Central memory CD8-positive, alpha-beta T cell (primary cell): ENCODE results near the gene SSTR4.

Experiments used
- ATAC-seq: fragments of 150-1000 bp; cut with Tn5 transposase; replicated peaks from 2 replicates; pipeline ENCODE4 v1.10.0; 2022; ENCODE audit warnings: mild to moderate bottlenecking, moderate FRiP score, moderate number of reproducible peaks; ENCODE audit not compliant: poor library complexity, severe bottlenecking; ENCODE audit errors: extremely low read depth
- DNase-seq, 2 donors: peaks; one replicate each; pipeline ENCODE4 v3.0.0; 2021; ENCODE audit warnings: low spot score in 2 of 2
- H3K27ac Mint-ChIP-seq: one replicate; pipeline ENCODE4 v1.8.0; 2022; ENCODE audit warnings: low read depth, mild to moderate bottlenecking, moderate library complexity, mixed read lengths
- H3K27me3 Mint-ChIP-seq: one replicate; pipeline ENCODE4 v1.8.0; 2022; ENCODE audit warnings: mixed read lengths
- H3K36me3 Mint-ChIP-seq: one replicate; pipeline ENCODE4 v1.8.0; 2022; ENCODE audit warnings: mild to moderate bottlenecking, moderate library complexity, mixed read lengths; ENCODE audit not compliant: insufficient read depth
- H3K4me1 Mint-ChIP-seq: one replicate; pipeline ENCODE4 v1.8.0; 2022; ENCODE audit warnings: mixed read lengths
- H3K4me3 Mint-ChIP-seq: one replicate; pipeline ENCODE4 v1.8.0; 2022; ENCODE audit warnings: mild to moderate bottlenecking, moderate library complexity, mixed read lengths
- H3K9me3 Mint-ChIP-seq: one replicate; pipeline ENCODE4 v1.8.0; 2022; ENCODE audit warnings: mixed read lengths

Gene SSTR4

GRCh38 chr20:23050076-23050838, 15.1 kb downstream of the SSTR4 start:
- peaks cover 4% of the 10 kb centered on the region for H3K4me1 Mint-ChIP-seq
- no peak overlapping the region for H3K27ac Mint-ChIP-seq
- DNase-seq (no peak), ATAC-seq (peak; percentile 19)
- H3K27me3 Mint-ChIP-seq, result peaks cover 60% of the 10 kb centered on the region
- H3K36me3 Mint-ChIP-seq, result peaks cover 2% of the 10 kb centered on the region
- no peaks in the 10 kb centered on the region for H3K9me3 Mint-ChIP-seq
- H3K4me3 Mint-ChIP-seq, result peak overlapping the region; percentile 18

DNA sequence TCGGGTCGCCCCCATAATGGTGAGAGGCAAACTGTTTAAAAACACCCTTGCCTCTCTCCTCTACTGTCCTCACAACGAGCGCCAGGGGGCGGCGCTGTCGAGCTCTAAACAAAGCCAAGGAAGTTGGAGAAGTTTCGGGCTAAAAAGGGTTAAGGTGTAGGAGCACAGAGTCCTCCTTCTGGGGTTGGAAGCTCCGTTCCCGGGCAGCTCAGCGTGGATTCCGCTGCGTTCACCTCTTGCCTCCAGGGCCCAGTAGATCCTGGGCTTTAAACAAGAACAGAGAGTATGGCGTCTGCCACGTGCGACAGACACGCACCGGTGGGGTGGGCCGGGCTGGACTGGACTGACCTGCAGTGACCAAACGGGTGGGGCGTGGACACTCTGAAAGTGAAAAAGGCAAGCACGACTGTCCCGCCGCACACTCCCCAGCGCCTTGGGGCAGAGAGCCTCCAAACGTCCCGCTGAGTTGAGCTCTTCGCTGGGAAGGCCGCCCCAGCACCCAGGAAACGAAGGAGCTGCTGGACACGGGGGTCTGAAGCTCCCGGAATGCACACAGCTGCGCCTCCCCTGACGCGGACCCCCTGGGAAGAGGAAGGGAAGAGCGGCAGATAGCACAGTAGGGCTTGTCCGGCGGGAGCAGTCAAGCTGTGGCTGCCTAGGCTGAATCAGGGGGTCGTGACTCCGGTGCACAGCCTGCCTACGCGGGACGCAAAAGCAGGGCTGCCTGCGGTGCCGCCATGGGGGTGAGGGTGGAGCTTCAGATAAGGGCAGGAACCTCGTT, 15.9 kb downstream of the SSTR4 start:
- Mint-ChIP-seq H3K4me3 (peak overlapping the region; percentile 18), H3K27me3 (peaks cover 55% of the 10 kb centered on the region), H3K4me1 (peaks cover 4% of the 10 kb centered on the region), H3K36me3 (peaks cover 2% of the 10 kb centered on the region), H3K9me3 (no peaks in the 10 kb centered on the region), H3K27ac (no peak overlapping the region)
- DNase-seq (no peak), ATAC-seq (no peak)

GRCh38 chr20:23052904-23053303, 17.8 kb downstream of the SSTR4 start:
- no peaks in the 10 kb centered on the region for H3K36me3 Mint-ChIP-seq
- H3K4me3 Mint-ChIP-seq, result no peak overlapping the region

GRCh38 chr20:23058240-23058639, 23.1 kb downstream of the SSTR4 start:
- H3K36me3 Mint-ChIP-seq, result no peaks in the 10 kb centered on the region
- no peak overlapping the region for H3K4me3 Mint-ChIP-seq
- H3K27ac Mint-ChIP-seq, result no peak overlapping the region
- H3K9me3 Mint-ChIP-seq, result no peaks in the 10 kb centered on the region
- ATAC-seq (no peak), DNase-seq (no peak)
- H3K4me1 Mint-ChIP-seq, result no peaks in the 10 kb centered on the region
- H3K27me3 Mint-ChIP-seq, result peaks cover 7% of the 10 kb centered on the region

More at GRCh38 chr20:23052904-23053303, 17.8 kb downstream of the SSTR4 start:
- Mint-ChIP-seq H3K27me3 (peaks cover 43% of the 10 kb centered on the region), H3K4me1 (peaks cover 4% of the 10 kb centered on the region), H3K27ac (no peak overlapping the region), H3K9me3 (no peaks in the 10 kb centered on the region)
- ATAC-seq (no peak), DNase-seq (no peak)

- no peak for ATAC-seq
- no peaks in the 10 kb centered on the region for H3K36me3 Mint-ChIP-seq
- H3K9me3 Mint-ChIP-seq, result no peaks in the 10 kb centered on the region
- no peak overlapping the region for H3K4me3 Mint-ChIP-seq
- DNase-seq, result no peak
- no peaks in the 10 kb centered on the region for H3K27me3 Mint-ChIP-seq
- no peaks in the 10 kb centered on the region for H3K4me1 Mint-ChIP-seq
- no peak overlapping the region for H3K27ac Mint-ChIP-seq
These were observed 23.9 kb downstream of the SSTR4 start for GRCh38 chr20:23059001-23059400.

- no peaks in the 10 kb centered on the region for H3K36me3 Mint-ChIP-seq
- ATAC-seq (no peak), DNase-seq (no peak)
- no peak overlapping the region for H3K4me3 Mint-ChIP-seq
- peaks cover 7% of the 10 kb centered on the region for H3K27me3 Mint-ChIP-seq
- H3K4me1 Mint-ChIP-seq, result no peaks in the 10 kb centered on the region
- no peaks in the 10 kb centered on the region for H3K9me3 Mint-ChIP-seq
- H3K27ac Mint-ChIP-seq, result no peak overlapping the region
These were observed 24.7 kb downstream of the SSTR4 start for GRCh38 chr20:23059846-23060245.

DNA sequence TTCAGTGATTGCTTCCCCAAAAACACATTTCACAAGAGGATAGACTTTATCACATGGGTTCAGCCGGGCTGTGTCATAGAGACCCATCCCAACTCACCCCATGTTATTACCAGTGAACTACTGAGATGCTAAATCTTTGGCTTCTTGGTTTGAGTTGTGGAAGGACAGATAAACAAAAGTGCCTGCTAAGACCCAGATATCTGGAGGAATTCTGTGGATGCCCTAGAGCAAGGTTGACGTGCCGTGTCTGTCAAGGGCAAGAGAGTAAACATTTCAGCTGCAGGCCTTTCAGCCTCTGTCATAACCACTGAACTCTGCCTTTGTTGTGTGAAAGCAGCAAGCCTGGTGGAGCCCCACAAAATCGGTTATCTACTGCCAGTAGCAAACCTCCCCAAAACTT, 25.5 kb downstream of the SSTR4 start:
- no peak for ATAC-seq
- H3K9me3 Mint-ChIP-seq, result no peaks in the 10 kb centered on the region
- H3K4me1 Mint-ChIP-seq, result no peaks in the 10 kb centered on the region

DNA sequence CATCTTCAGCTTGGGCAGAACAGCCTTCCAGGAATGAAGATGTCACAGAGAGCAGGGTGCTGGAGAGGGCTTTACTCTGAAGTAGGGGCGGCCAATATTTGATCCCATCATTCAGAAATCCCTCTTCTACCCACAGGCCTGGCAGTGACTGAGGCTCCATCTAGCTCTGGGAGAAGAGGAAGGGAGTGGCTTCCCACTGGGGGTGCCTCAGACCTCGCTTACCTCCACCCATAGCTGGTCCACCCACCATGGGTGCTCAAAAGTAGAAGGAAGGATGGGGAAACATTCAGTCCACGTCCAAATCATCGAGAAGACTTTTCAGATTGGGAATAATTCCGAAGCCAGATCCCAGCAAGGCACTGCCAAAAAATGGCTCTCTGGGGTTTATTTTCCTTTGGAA, 26.1 kb downstream of the SSTR4 start:
- DNase-seq (no peak), ATAC-seq (no peak)
- no peaks in the 10 kb centered on the region for H3K36me3 Mint-ChIP-seq
- no peaks in the 10 kb centered on the region for H3K4me1 Mint-ChIP-seq
- H3K27ac Mint-ChIP-seq, result no peak overlapping the region
- H3K4me3 Mint-ChIP-seq, result no peak overlapping the region
- no peaks in the 10 kb centered on the region for H3K9me3 Mint-ChIP-seq
- peaks cover 13% of the 10 kb centered on the region for H3K27me3 Mint-ChIP-seq

More for the DNA sequence above, 25.5 kb downstream of the SSTR4 start:
- no peaks in the 10 kb centered on the region for H3K36me3 Mint-ChIP-seq
- no peak overlapping the region for H3K4me3 Mint-ChIP-seq
- H3K27me3 Mint-ChIP-seq, result peaks cover 13% of the 10 kb centered on the region
- no peak overlapping the region for H3K27ac Mint-ChIP-seq
- no peak for DNase-seq

DNA sequence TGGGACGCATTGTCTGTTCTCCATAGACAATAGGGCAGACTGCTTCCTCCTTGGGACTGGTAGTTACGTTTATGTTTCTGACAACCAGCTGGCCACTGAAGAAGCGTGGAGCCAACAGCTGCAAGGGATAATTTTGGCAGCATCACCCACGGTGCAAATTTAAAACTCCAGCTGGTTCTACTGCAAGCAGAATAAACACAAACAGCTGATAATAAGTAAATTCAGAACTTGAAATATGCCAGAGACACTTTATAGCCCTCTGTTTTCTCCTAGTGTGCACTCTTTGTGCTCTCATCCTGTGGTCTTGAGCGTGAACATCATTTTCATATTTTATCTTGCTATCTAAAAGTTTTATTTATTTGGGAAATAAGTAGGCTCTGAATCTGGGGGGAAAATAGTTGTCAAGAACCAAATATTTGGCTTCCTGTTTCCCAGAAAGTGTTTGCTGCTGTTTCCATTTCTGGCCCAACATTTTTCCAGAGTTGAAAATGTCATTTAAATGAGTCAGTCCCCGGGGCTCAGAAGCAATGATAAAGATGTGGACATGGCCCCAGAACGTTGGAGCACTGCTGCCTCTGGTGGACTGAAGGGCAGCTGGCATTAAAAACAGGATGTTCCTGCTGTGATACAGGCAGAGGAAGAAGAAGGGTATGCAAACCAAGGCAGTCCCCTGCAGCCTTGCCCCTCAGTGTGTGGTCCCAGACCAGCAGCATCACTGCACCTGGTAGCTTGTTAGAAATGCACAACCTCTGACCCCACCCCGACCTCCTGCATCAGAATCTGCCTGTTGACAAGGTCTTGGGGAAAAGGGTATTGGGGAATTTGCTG, 26.8 kb downstream of the SSTR4 start:
- Mint-ChIP-seq H3K4me1 (no peaks in the 10 kb centered on the region), H3K36me3 (no peaks in the 10 kb centered on the region), H3K9me3 (no peaks in the 10 kb centered on the region), H3K27ac (no peak overlapping the region), H3K27me3 (peaks cover 13% of the 10 kb centered on the region), H3K4me3 (no peak overlapping the region)
- ATAC-seq, result no peak
- no peak for DNase-seq

DNA sequence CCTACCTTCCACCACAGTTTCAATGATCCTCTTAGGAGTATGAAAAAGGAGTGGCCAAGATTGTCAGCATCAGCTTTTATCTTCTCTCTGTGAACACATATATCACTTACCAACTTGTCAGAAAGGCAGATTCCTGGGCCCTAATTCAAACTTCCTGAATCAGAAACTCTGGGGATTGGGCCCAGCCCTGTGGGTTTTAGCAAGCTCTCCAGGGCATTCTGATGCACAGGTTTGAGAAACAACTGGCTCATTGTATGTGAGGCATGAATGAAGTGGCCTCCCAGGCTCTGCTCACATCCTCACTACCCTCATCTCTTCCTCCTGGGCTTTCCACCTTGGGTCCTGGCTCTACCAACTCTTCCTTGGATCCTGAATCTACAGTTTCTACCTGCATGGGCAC, 27.5 kb downstream of the SSTR4 start:
- H3K27me3 Mint-ChIP-seq, result peaks cover 13% of the 10 kb centered on the region
- H3K36me3 Mint-ChIP-seq, result no peaks in the 10 kb centered on the region
- DNase-seq (no peak), ATAC-seq (no peak)
- H3K4me1 Mint-ChIP-seq, result no peaks in the 10 kb centered on the region
- H3K27ac Mint-ChIP-seq, result no peak overlapping the region
- H3K4me3 Mint-ChIP-seq, result no peak overlapping the region
- no peaks in the 10 kb centered on the region for H3K9me3 Mint-ChIP-seq

GRCh38 chr20:23063168-23063567, 28.1 kb downstream of the SSTR4 start:
- H3K9me3 Mint-ChIP-seq, result no peaks in the 10 kb centered on the region
- H3K4me1 Mint-ChIP-seq, result no peaks in the 10 kb centered on the region
- no peak for DNase-seq
- peaks cover 13% of the 10 kb centered on the region for H3K27me3 Mint-ChIP-seq
- no peak for ATAC-seq
- no peaks in the 10 kb centered on the region for H3K36me3 Mint-ChIP-seq
- no peak overlapping the region for H3K27ac Mint-ChIP-seq
- H3K4me3 Mint-ChIP-seq, result no peak overlapping the region

- no peak overlapping the region for H3K27ac Mint-ChIP-seq
- DNase-seq (no peak), ATAC-seq (no peak)
- H3K27me3 Mint-ChIP-seq, result peaks cover 13% of the 10 kb centered on the region
- H3K4me1 Mint-ChIP-seq, result no peaks in the 10 kb centered on the region
- no peak overlapping the region for H3K4me3 Mint-ChIP-seq
- H3K36me3 Mint-ChIP-seq, result no peaks in the 10 kb centered on the region
- H3K9me3 Mint-ChIP-seq, result no peaks in the 10 kb centered on the region
These were observed 28.5 kb downstream of the SSTR4 start for GRCh38 chr20:23063581-23063980.
